HEK293 (cell line): ENCODE measurements around the gene MACF1.
A peak's percentile ranks its signal among the peaks of the same experiment; 100 is the strongest.

Source experiments
- BCL11A ChIP-seq: fragments of 450-650 bp; formaldehyde crosslinking; IDR thresholded peaks from 2 replicates; pipeline ENCODE4 v1.5.1; 2016; ENCODE audit warnings: low read depth, missing biosample characterization, missing genetic modification characterization
- GLIS1 ChIP-seq: fragments of 450-650 bp; formaldehyde crosslinking; IDR thresholded peaks from 2 replicates; pipeline ENCODE4 v1.5.1; 2016; ENCODE audit warnings: missing biosample characterization, missing genetic modification characterization
- KLF17 ChIP-seq: fragments of 450-650 bp; formaldehyde crosslinking; IDR thresholded peaks from 2 replicates; pipeline ENCODE4 v1.5.1; 2016; ENCODE audit warnings: missing biosample characterization, missing genetic modification characterization
- ZBTB17 ChIP-seq: fragments of 450-650 bp; formaldehyde crosslinking; IDR thresholded peaks from 2 replicates; pipeline ENCODE4 v1.5.1; 2016; ENCODE audit warnings: missing biosample characterization, missing genetic modification characterization
- ZBTB21 ChIP-seq: fragments of 450-650 bp; formaldehyde crosslinking; IDR thresholded peaks from 2 replicates; pipeline ENCODE4 v1.5.1; 2017; ENCODE audit warnings: missing biosample characterization, missing genetic modification characterization
- ZFP3 ChIP-seq: fragments of 450-650 bp; formaldehyde crosslinking; IDR thresholded peaks from 2 replicates; pipeline ENCODE4 v1.5.1; 2016; ENCODE audit warnings: low read depth, missing biosample characterization, missing genetic modification characterization
- ZNF138 ChIP-seq: fragments of 450-650 bp; formaldehyde crosslinking; IDR thresholded peaks from 2 replicates; pipeline ENCODE4 v1.5.1; 2016; ENCODE audit warnings: missing biosample characterization, missing genetic modification characterization, borderline replicate concordance
- ZNF202 ChIP-seq: fragments of 450-650 bp; formaldehyde crosslinking; IDR thresholded peaks from 2 replicates; pipeline ENCODE4 v1.5.1; 2016; ENCODE audit warnings: missing biosample characterization, missing genetic modification characterization, borderline replicate concordance
- ZNF366 ChIP-seq: fragments of 450-650 bp; formaldehyde crosslinking; conservative IDR thresholded peaks from 2 replicates; pipeline ENCODE4 v1.5.1; 2016; ENCODE audit warnings: missing biosample characterization, missing genetic modification characterization
- ZNF433 ChIP-seq: fragments of 450-650 bp; formaldehyde crosslinking; IDR thresholded peaks from 2 replicates; pipeline ENCODE4 v1.5.1; 2016; ENCODE audit warnings: missing biosample characterization, missing genetic modification characterization, low read depth
- ZNF510 ChIP-seq: fragments of 450-650 bp; formaldehyde crosslinking; IDR thresholded peaks from 2 replicates; pipeline ENCODE4 v1.5.1; 2018; ENCODE audit warnings: mild to moderate bottlenecking, missing genetic modification characterization, missing biosample characterization; ENCODE audit not compliant: insufficient replicate concordance
- ZNF514 ChIP-seq: fragments of 450-650 bp; formaldehyde crosslinking; IDR thresholded peaks from 2 replicates; pipeline ENCODE4 v1.5.1; 2016; ENCODE audit warnings: missing biosample characterization, missing genetic modification characterization
- ZNF521 ChIP-seq: fragments of 450-650 bp; formaldehyde crosslinking; IDR thresholded peaks from 2 replicates; pipeline ENCODE4 v1.5.1; 2017; ENCODE audit warnings: missing biosample characterization, mild to moderate bottlenecking, missing genetic modification characterization
- ZNF544 ChIP-seq: fragments of 450-650 bp; formaldehyde crosslinking; IDR thresholded peaks from 2 replicates; pipeline ENCODE4 v1.5.0; 2017; ENCODE audit warnings: missing biosample characterization, missing genetic modification characterization
- ZNF596 ChIP-seq: fragments of 450-650 bp; IDR thresholded peaks from 2 replicates; pipeline ENCODE4 v1.5.0; 2018; ENCODE audit warnings: missing biosample characterization, mild to moderate bottlenecking, missing genetic modification characterization, moderate library complexity
- ZNF610 ChIP-seq: fragments of 450-650 bp; formaldehyde crosslinking; IDR thresholded peaks from 2 replicates; pipeline ENCODE4 v1.5.1; 2016; ENCODE audit warnings: missing biosample characterization, missing genetic modification characterization, borderline replicate concordance
- ZNF660 ChIP-seq: fragments of 450-650 bp; IDR thresholded peaks from 2 replicates; pipeline ENCODE4 v1.5.1; 2018; ENCODE audit warnings: missing biosample characterization, mild to moderate bottlenecking, missing genetic modification characterization
- ZNF692 ChIP-seq: fragments of 450-650 bp; formaldehyde crosslinking; IDR thresholded peaks from 2 replicates; pipeline ENCODE4 v1.5.1; 2016; ENCODE audit warnings: missing biosample characterization, missing genetic modification characterization
- ZNF791 ChIP-seq: fragments of 450-650 bp; formaldehyde crosslinking; IDR thresholded peaks from 2 replicates; pipeline ENCODE4 v1.5.1; 2016; ENCODE audit warnings: missing biosample characterization, missing genetic modification characterization
- TF ChIP-seq, protein P1 (sequence below): fragments of 450-650 bp; formaldehyde crosslinking; IDR thresholded peaks from 2 replicates; pipeline ENCODE4 v1.5.1; 2016; ENCODE audit warnings: missing biosample characterization, missing genetic modification characterization, low read depth
- TF ChIP-seq, protein P2 (sequence below): fragments of 450-650 bp; formaldehyde crosslinking; IDR thresholded peaks from 2 replicates; pipeline ENCODE4 v1.5.1; 2017; ENCODE audit warnings: missing biosample characterization, missing genetic modification characterization
- TF ChIP-seq, protein P3 (sequence below): fragments of 450-650 bp; formaldehyde crosslinking; IDR thresholded peaks from 2 replicates; pipeline ENCODE4 v1.5.1; 2016; ENCODE audit warnings: missing biosample characterization, missing genetic modification characterization, low read depth
- TF ChIP-seq, protein P4 (sequence below): fragments of 450-650 bp; formaldehyde crosslinking; IDR thresholded peaks from 2 replicates; pipeline ENCODE4 v1.5.1; 2016; ENCODE audit warnings: missing biosample characterization, missing genetic modification characterization
- TF ChIP-seq, protein P5 (sequence below): fragments of 450-650 bp; formaldehyde crosslinking; IDR thresholded peaks from 2 replicates; pipeline ENCODE4 v1.5.1; 2016; ENCODE audit warnings: missing biosample characterization, missing genetic modification characterization
- TF ChIP-seq, protein P6 (sequence below): fragments of 450-650 bp; formaldehyde crosslinking; IDR thresholded peaks from 2 replicates; pipeline ENCODE4 v1.5.1; 2017; ENCODE audit warnings: missing biosample characterization, missing genetic modification characterization

MACF1 gene

DNA sequence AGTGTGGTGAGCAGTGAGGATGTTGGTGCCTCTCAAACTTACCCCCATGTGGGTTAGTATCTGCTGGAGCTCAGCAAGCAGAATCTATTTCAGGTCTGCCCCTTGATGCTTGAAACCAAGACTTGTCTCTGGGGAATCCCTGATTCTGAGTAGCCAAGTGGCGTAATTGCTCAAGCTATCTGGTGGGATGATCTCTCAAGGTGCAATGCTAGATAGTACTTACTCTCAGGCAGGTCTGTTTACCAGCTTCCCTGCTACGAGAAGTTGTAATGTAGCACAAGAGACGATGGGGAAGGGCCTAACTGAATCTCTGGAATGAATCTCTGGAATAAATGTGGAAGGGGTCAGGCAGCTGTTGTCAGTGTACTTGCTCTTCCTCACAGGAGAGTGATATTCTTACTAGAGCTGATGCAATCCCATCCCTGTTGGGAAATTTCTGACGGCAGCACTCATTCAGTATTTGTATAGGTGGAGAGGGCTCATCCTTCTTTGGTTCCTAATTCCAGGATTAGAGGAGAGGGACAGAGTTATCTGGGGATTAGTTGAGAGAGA is 65.4 kb downstream of the MACF1 start (continued):
- TF ChIP-seq KLF17, result no peak
- no peak for TF ChIP-seq ZNF514 (tag by site-specific recombination)
- peak; percentile 29; the same call in 1 of the 2 replicates for TF ChIP-seq ZNF692
- TF ChIP-seq, protein P1, sequence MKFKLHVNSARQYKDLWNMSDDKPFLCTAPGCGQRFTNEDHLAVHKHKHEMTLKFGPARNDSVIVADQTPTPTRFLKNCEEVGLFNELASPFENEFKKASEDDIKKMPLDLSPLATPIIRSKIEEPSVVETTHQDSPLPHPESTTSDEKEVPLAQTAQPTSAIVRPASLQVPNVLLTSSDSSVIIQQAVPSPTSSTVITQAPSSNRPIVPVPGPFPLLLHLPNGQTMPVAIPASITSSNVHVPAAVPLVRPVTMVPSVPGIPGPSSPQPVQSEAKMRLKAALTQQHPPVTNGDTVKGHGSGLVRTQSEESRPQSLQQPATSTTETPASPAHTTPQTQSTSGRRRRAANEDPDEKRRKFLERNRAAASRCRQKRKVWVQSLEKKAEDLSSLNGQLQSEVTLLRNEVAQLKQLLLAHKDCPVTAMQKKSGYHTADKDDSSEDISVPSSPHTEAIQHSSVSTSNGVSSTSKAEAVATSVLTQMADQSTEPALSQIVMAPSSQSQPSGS (tag by site-specific recombination), result no peak
- TF ChIP-seq, protein P2, sequence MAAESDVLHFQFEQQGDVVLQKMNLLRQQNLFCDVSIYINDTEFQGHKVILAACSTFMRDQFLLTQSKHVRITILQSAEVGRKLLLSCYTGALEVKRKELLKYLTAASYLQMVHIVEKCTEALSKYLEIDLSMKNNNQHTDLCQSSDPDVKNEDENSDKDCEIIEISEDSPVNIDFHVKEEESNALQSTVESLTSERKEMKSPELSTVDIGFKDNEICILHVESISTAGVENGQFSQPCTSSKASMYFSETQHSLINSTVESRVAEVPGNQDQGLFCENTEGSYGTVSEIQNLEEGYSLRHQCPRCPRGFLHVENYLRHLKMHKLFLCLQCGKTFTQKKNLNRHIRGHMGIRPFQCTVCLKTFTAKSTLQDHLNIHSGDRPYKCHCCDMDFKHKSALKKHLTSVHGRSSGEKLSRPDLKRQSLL, result no peak
- peak; percentile 54; the same call in 1 of the 2 replicates for TF ChIP-seq ZNF366 (tag by site-specific recombination)
- TF ChIP-seq ZNF610 (tag by site-specific recombination), result no peak
- peak; percentile 44; the same call in 1 of the 2 replicates for TF ChIP-seq ZBTB17
- TF ChIP-seq, protein P3, sequence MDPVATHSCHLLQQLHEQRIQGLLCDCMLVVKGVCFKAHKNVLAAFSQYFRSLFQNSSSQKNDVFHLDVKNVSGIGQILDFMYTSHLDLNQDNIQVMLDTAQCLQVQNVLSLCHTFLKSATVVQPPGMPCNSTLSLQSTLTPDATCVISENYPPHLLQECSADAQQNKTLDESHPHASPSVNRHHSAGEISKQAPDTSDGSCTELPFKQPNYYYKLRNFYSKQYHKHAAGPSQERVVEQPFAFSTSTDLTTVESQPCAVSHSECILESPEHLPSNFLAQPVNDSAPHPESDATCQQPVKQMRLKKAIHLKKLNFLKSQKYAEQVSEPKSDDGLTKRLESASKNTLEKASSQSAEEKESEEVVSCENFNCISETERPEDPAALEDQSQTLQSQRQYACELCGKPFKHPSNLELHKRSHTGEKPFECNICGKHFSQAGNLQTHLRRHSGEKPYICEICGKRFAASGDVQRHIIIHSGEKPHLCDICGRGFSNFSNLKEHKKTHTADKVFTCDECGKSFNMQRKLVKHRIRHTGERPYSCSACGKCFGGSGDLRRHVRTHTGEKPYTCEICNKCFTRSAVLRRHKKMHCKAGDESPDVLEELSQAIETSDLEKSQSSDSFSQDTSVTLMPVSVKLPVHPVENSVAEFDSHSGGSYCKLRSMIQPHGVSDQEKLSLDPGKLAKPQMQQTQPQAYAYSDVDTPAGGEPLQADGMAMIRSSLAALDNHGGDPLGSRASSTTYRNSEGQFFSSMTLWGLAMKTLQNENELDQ (tag by site-specific recombination), result no peak
- TF ChIP-seq, protein P4, sequence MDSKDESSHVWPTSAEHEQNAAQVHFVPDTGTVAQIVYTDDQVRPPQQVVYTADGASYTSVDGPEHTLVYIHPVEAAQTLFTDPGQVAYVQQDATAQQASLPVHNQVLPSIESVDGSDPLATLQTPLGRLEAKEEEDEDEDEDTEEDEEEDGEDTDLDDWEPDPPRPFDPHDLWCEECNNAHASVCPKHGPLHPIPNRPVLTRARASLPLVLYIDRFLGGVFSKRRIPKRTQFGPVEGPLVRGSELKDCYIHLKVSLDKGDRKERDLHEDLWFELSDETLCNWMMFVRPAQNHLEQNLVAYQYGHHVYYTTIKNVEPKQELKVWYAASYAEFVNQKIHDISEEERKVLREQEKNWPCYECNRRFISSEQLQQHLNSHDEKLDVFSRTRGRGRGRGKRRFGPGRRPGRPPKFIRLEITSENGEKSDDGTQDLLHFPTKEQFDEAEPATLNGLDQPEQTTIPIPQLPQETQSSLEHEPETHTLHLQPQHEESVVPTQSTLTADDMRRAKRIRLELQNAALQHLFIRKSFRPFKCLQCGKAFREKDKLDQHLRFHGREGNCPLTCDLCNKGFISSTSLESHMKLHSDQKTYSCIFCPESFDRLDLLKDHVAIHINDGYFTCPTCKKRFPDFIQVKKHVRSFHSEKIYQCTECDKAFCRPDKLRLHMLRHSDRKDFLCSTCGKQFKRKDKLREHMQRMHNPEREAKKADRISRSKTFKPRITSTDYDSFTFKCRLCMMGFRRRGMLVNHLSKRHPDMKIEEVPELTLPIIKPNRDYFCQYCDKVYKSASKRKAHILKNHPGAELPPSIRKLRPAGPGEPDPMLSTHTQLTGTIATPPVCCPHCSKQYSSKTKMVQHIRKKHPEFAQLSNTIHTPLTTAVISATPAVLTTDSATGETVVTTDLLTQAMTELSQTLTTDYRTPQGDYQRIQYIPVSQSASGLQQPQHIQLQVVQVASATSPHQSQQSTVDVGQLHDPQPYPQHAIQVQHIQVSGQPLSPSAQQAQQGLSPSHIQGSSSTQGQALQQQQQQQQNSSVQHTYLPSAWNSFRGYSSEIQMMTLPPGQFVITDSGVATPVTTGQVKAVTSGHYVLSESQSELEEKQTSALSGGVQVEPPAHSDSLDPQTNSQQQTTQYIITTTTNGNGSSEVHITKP (tag by site-specific recombination), result peak; percentile 42; the same call in 1 of the 2 replicates
- TF ChIP-seq ZNF433 (tag by site-specific recombination), result no peak
- no peak for TF ChIP-seq ZNF544 (tag by site-specific recombination)
- TF ChIP-seq GLIS1 (tag by site-specific recombination), result no peak
- TF ChIP-seq, protein P5, sequence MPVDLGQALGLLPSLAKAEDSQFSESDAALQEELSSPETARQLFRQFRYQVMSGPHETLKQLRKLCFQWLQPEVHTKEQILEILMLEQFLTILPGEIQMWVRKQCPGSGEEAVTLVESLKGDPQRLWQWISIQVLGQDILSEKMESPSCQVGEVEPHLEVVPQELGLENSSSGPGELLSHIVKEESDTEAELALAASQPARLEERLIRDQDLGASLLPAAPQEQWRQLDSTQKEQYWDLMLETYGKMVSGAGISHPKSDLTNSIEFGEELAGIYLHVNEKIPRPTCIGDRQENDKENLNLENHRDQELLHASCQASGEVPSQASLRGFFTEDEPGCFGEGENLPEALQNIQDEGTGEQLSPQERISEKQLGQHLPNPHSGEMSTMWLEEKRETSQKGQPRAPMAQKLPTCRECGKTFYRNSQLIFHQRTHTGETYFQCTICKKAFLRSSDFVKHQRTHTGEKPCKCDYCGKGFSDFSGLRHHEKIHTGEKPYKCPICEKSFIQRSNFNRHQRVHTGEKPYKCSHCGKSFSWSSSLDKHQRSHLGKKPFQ (tag by site-specific recombination), result no peak
- TF ChIP-seq ZNF202, result no peak
- TF ChIP-seq BCL11A (tag by site-specific recombination), result no peak
- TF ChIP-seq ZNF791 (tag by site-specific recombination), result no peak
- no peak for TF ChIP-seq ZFP3 (tag by site-specific recombination)
- TF ChIP-seq ZNF138 (tag by site-specific recombination), result no peak
- no peak for TF ChIP-seq ZNF510
- TF ChIP-seq ZNF596 (tag by site-specific recombination), result no peak
- TF ChIP-seq ZNF660 (tag by site-specific recombination), result peak; percentile 40; the same call in 1 of the 2 replicates
- TF ChIP-seq ZBTB21, result no peak
- TF ChIP-seq, protein P6, sequence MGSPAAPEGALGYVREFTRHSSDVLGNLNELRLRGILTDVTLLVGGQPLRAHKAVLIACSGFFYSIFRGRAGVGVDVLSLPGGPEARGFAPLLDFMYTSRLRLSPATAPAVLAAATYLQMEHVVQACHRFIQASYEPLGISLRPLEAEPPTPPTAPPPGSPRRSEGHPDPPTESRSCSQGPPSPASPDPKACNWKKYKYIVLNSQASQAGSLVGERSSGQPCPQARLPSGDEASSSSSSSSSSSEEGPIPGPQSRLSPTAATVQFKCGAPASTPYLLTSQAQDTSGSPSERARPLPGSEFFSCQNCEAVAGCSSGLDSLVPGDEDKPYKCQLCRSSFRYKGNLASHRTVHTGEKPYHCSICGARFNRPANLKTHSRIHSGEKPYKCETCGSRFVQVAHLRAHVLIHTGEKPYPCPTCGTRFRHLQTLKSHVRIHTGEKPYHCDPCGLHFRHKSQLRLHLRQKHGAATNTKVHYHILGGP (tag by site-specific recombination), result no peak
- TF ChIP-seq ZNF521 (tag by site-specific recombination), result no peak
